Fibroblast of skin of back (primary cell): ENCODE data around the gene TTC28.
A peak's percentile ranks its signal among the peaks of the same experiment; 100 is the strongest.

Experiments used
- DNase-seq: peaks from one replicate; pipeline ENCODE4 v3.0.0-alpha.2; 2013

TTC28 gene

GRCh38 chr22:27937453-27937852 is 742.2 kb downstream of the TTC28 start:
- DNase-seq: no peak

- DNase-seq: no peak
Measured at GRCh38 chr22:27935897-27936296, 743.7 kb downstream of the TTC28 start.

DNA sequence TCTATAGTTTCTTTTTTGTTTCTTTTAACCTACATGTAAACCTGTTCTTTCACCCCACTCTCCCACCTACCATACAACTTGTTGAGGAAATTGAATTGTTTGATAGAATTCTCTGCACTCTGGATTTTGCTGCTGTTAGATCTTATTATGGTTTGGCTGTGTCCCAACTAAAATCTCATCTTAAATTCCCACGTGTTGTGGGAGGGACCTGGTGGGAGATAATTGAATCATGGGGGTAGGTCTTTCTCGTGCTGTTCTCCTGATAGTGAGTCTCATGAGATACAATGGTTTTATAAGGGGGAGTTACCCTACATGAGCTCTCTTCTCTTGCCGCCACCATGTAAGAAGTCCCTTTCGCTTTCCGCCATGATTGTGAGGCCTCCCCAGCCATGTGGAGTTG is 745.6 kb downstream of the TTC28 start:
- DNase-seq: no peak

GRCh38 chr22:27933186-27933983 is 746.3 kb downstream of the TTC28 start:
- DNase-seq: no peak

DNA sequence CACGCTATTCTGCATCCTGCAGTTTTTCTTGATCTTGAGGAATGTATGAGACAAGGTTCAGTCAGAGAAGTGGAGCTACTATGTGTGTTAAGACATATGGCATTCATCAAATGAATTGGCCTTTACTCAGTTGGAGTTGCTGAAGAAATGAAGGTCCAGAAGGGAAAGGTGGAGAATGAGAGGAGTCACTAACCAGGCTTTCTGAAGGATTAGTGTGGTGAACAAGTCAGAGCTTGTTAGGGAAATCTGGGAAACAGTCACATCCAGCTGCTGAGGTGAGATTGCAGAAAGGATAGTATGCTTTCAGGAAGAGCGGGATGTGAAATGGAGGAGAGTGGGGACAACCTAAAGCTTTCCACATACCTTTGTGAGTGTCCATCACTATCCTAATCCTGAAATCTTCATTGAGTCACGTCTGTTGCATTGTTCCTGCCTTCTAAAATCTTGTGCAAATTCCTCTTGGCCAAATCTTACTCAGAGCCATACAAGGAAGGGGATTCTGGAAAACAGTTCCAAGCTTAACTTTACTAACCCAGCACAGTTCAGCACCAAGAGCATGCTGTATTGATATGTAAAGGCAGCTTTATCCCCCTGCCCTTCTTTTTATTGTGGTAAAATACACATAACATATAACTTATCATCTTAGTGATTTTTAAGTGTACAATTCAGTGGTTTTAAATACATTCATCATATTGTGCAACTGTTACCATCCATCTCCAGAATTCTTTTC is 749.1 kb downstream of the TTC28 start:
- DNase-seq: peak; percentile 21
